Measurements from ENCODE around the gene PLEKHS1. TPM values are rescaled to one million over a fixed set of nuclear protein-coding genes. Genes with fewer than 3 reads are reported as not detected.

Gene PLEKHS1
- total RNA-seq, 1 experiment from 2014 or later: 4.9 TPM

Small RNA genes within 50 kb of the gene (microRNA-seq; reads per million reads assigned to microRNA genes)
- gene MIR4483 (ENCODE audit: borderline number of aligned reads, borderline replicate concordance): not detected

Other genes with a start within 250 kb of the PLEKHS1 start
- not detected in 2 replicates for gene HABP2, start 198.6 kb upstream of the PLEKHS1 start, total RNA-seq (2021)
- gene NRAP, start 87.6 kb upstream of the PLEKHS1 start, total RNA-seq (2021): not detected in 2 replicates
- 14.0 and 14.8 TPM in 2 replicates for gene CASP7, start 71.8 kb upstream of the PLEKHS1 start, total RNA-seq (2021)
- 6.1 and 7.7 TPM in 2 replicates for gene DCLRE1A, start 102.4 kb downstream of the PLEKHS1 start, total RNA-seq (2021)
- 22.5 and 22.8 TPM in 2 replicates for gene NHLRC2, start 103.0 kb downstream of the PLEKHS1 start, total RNA-seq (2021)

Measured in PC-9 (cell line).